NCI-H2081 (cell line): ENCODE data around the gene SGPP2.
A peak's percentile ranks its signal among the peaks of the same experiment; 100 is the strongest.
"Not testable (repeated sequence)": the region's sequence is repeated elsewhere in the genome, so short reads cannot be mapped to it uniquely, and the experiment has no call there.

Experiments
- DNase-seq, 2 experiments: peaks; one replicate each; lab custom pipeline; 2025; lab: John Stamatoyannopoulos, UW

Gene SGPP2

GRCh38 chr2:222424276-222424728 lies at the start of gene SGPP2:
Gene SGPP2 (plus strand): TSS chr2:222424543. CDS start chr2:222424603, 60 bp downstream.
- peak; percentile 27 to 70 for DNase-seq

DNA sequence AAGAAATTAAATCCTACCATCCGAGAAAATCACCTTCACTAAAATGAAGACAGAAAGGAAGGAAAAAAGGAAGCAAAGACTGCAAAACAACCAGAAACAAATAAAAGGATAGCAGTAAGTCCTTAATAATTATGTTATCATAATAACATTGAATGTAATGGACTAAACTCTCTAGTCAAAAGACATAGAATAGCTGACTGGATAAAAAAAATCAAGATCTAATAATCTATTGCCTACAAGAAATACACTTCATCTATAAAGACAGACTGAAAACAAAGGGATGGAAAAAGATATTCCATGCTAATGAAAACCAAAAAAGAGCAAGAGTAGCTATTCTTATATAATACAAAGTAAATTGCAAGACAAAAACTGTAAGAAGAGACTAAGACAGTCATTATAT lies 48.5 kb upstream of the SGPP2 start:
- no peak for DNase-seq

DNA sequence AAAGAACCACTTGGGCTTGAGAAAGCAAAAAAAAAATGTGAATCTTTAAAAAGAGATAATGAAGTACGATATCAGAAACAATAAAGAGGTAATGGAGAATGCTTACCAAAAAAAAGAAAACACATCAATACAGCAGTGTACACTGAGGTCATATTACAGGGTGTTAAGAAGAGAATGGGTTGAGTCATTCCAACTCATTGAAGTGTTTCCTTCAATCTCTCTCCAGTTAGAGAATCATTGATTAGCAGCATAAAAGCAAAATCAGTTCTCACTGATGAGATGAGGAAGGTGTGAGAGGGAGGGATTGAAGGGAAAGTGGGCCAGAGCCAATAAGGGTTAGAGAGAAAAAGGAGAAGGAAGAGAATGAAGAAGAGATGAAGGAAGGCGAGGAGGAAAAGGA lies 43.9 kb upstream of the SGPP2 start:
- no peak for DNase-seq

GRCh38 chr2:222381566-222381965 lies 42.8 kb upstream of the SGPP2 start:
- no peak for DNase-seq

- DNase-seq, result no peak
Observed at GRCh38 chr2:222383255-222383654, 41.1 kb upstream of the SGPP2 start.

DNA sequence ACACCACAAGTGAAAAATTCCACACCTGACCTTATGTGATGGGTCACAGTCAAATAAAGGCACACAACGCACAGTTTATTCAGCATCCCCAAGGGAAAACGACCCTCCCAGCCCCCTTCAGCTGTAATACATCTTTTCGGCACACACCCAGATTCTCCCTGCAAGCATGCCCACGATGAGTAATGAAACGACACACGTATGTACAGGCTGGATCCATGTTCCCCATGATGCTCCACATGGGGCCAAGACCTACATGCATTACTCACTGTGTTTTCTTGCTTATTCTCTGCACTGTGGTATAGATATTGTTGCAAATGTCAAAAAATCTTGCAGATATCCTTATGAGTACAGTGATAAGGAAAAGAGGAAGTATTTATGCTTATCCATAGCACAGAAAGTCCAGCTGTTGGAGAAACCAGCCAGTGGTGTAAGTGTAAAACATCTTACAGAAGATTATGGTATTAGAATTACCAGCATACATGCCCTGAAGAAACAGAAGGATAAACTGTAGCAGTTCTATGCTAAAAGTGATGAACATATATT lies 32.5 kb upstream of the SGPP2 start:
- no peak for DNase-seq

GRCh38 chr2:222393733-222394267 lies 30.5 kb upstream of the SGPP2 start:
- DNase-seq, result no peak

GRCh38 chr2:222398446-222398885 lies 25.9 kb upstream of the SGPP2 start:
- DNase-seq, result peak; percentile 78 to 86

DNA sequence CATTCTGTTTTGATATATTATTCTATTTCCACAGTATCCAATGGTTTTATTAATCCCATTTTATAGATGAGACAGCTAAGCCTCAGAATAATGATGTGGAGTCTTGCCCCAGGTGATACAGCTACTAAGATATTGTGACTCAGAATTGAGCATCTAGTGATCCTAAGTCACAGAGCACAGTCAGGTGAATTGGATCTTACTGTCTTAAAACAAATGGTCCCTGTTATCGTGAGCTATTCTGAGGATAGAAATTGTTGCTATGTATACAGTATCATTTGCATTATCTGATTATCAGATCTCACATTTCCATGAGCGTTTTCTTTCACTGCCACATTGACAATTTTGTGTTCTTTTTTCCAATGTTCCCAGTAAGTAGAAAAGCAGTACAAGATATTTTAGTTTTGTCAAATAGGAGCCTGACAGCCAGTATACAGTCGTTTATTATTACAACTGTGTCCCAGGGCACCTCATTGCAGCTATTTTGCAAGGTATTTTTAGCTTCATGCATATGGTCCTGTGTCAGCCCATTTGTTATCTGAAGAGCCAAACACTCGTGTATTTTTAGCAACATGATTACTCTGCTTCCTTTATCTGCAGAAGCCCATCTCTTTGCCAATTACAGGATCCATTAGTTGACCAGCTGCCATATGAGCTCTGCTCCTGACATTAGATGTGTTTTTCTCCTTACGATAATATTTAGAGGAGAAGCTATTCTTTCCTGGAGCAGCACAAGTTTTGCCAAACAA lies 25.1 kb upstream of the SGPP2 start:
- DNase-seq, result peak; percentile 74 to 90

GRCh38 chr2:222404151-222404905 lies 20.0 kb upstream of the SGPP2 start:
- DNase-seq, result no peak

DNA sequence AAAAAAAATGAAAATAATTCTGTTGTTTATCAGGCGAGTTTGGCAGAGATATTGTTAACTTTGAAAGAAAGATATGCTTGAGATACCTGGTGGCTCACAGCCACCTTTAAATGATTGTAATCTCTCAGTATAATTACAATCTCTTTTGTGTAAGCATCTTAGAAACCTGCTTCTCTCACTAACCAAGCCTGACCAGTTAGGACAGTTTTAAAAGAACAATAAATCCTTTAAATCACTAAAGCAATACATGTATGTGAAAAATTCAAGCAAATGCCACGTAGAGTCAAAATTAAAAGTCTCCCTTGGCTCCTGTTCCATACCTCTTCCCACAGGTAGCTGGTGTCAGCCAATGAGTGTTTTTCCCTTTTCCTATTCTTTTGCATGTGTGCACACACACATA lies 15.7 kb upstream of the SGPP2 start:
- DNase-seq, result no peak

DNA sequence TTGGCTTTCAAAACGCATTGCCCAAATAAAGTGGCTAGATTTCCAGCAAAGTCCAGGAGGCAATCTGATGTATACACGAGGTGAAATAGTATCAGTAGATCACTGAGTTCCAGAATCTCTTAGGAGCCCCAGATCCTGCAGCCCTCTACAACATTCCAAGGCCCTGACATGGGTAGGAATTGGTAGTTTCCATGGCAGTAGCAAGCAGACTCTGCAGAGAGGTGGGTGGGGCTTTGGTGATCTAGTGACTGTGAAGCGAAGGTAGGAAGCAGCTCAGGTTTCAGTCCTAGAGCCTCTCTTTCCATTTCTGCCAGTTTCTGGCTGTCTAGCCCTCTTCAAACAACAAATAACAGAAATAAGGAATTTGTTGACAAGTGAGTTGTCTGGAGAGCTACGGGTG lies 13.8 kb upstream of the SGPP2 start:
- no peak for DNase-seq

DNA sequence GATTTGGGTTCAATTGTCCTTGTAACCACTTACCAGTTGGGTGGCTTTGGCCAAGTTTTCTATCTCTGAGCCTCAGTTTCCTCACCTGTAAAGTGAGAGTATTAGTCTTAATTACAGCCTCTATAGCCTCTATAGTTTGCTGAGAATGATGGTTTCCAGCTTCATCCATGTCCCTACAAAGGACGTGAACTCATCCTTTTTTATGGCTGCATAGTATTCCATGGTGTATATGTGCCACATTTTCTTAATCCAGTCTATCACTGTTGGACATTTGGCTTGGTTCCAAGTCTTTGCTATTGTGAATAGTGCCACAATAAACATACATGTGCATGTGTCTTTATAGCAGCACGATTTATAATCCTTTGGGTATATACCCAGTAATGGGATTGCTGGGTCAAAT lies 12.0 kb upstream of the SGPP2 start:
- not testable (repeated sequence) for DNase-seq

- no peak for DNase-seq
Observed at GRCh38 chr2:222413295-222413911, 10.9 kb upstream of the SGPP2 start.

- DNase-seq, result no peak
Observed at GRCh38 chr2:222418739-222419138, 5.6 kb upstream of the SGPP2 start.

DNA sequence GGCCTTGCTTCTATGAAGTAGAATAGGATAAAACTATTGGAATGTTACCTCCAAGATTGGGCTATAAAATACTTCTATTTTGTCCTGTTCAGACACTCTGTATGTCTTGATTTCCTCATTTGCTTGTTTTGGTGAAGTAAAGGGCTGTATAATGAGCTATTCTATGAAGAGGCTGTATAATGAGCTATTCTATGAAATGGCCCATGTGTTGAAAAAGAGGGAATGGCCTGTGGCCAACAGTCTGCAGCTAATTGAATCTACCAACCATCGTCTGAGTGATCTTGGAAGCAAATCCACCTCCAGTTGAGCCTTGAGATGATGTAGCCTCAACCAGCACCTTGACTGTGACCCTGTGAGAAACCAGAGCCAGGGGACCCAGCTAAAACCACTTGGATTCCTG lies 3.8 kb upstream of the SGPP2 start:
- DNase-seq, result no peak

DNA sequence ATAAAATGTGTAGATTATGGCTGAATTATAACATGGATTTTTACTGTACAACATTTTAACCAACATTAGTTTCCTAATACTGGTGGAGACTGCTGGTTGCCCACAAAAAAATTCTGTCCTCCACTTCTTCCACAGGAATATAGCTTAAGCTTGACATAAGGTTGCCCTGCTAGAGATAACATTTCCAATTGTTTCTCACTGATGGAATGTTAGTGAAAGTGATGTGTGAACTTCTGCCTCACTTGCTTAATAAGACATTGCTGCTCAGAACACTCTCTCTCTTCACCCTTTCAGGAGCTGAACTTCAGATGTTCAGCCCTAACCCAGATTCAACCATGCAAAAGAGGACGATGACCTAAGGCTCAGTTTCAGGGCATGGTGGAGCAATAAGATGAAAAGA lies 2.7 kb upstream of the SGPP2 start:
- DNase-seq, result no peak

DNA sequence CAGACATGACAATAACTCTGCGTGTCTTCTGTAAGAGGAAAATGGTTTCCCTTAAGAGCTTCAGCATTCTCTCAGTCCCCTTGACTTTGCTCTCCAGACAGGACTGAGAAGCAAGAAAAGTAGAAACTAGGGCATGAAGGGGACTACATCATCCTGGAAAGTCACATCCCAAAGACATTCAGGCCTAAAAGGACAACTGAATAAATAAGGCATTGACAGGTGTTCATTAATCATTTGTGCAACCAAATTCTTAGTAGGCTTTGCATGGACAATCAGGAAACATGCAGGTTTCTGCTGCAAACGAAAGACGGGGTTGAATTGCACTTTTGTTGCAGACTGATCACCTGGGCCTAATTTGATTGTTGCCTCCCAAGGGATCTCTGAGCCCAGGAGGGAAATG lies 1.2 kb upstream of the SGPP2 start:
- no peak for DNase-seq

GRCh38 chr2:222423632-222424275 lies 589 bp upstream of the SGPP2 start:
- DNase-seq, result peak in 1 of 2 experiments; percentile 70

DNA sequence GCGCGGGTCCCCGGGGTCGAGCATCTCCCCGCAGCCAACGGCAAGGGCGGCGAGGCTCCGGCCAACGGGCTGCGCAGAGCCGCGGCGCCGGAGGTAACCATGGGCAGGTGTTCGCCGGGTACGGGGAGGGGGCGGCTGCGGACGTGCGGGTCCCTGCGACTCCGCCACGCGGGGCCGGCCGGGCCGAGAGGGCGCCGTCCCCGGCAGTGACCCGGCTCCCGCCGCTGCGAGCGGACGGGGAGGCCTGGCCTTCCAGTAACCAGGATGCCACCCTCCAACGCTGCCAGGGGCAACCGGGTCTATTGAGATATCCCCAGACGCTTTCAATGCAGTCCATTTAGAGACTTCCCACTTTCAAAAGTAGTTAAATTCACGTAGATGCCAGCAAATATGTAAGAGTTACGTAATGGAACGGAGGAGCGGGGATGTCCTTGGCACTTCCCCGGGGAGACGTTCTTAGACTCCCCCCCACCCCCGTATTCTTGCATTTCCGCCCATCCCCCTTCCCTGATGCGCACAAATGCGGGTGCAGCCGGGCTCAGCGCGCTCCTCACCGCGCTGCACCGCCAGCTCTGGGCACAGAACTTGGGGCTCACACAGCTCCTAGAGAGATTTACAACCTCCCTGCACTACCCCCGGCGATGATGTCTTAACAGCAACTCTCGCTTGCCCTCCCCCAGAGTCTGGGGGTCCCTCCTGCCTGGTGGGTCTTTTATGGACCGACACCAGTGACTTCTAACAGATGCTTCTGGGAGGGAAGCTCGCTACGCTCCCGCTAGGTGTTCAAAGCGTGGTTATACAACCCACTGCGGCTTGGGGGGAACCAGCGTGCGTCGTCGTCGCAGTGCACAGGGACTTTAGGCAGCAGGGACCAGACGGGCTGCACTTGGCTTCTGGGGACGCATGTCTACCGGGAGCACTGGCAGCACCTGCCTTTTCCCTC lies 657 bp downstream of the SGPP2 start:
- DNase-seq, result peak; percentile 33 to 74
